Measurements from ENCODE around the gene DAPP1. TPM values are rescaled to one million over a fixed set of nuclear protein-coding genes. Genes with fewer than 3 reads are reported as not detected.

The DAPP1 gene
- total RNA-seq, 2 experiments from 2014 or later = 55.7 to 71.9 TPM

DNA sequence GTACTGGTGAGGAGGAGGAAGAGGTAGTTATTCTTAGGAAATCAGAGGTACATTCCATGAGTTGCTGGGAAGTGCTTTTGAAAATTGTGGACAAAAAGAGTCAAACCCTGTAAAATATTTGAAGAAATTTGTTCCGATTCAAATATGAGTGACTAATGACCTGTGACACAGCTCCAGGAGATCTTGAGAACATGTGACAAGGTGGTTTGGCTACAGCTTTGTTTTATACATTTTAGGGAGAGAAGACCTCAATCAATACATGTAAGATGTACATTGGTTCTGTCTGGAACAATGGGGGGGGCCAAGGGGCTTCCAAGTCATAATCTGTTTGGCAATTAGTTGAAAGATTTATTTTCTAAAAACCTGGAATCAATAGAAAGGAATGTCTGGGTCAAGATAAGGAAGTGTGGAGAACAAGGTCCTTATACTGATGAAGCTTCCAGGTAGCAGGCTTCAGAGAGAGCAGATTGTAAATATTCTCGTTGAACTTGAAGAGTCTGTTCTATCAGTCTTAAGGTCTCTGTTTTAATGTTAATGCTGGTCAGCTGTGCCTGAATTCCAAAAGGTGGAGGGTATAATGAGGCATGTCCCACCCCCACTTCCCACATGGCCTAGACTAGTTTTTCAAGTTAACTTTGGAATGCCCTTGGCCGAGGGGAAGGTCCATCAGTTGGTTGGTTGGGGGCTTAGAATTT is 15.5 kb upstream of the DAPP1 start:
- Histone ChIP-seq H3K4me2 (ENCODE audit: low read length) (no peak overlapping the region), H3K9me2 (ENCODE audit: insufficient read depth, low read length) (no peaks in the 10 kb centered on the region), H3K36me3 (ENCODE audit: insufficient read depth, low read length) (no peaks in the 10 kb centered on the region), H3K27ac (ENCODE audit: low read depth, low read length, poor library complexity, severe bottlenecking) (no peak overlapping the region), H3K4me1 (ENCODE audit: insufficient read depth, low read length, poor library complexity, severe bottlenecking) (peaks cover 20% of the 10 kb centered on the region), H3K4me3 (ENCODE audit: low read depth, low read length, poor library complexity, severe bottlenecking) (no peak overlapping the region), H4K20me1 (ENCODE audit: insufficient read depth, low read length) (no peaks in the 10 kb centered on the region), H2AFZ (ENCODE audit: low read length) (no peak overlapping the region), H3K79me2 (ENCODE audit: insufficient read depth, low read depth, low read length) (no peaks in the 10 kb centered on the region), H3K9me3 (ENCODE audit: low read length) (no peaks in the 10 kb centered on the region)
- intact Hi-C loops (cut with micrococcal nuclease; ENCODE audit: unreplicated experiment) = loop anchor here (10.0 kb wide), 2 partner anchors 166 to 336 kb away; no protein-coding TSS in a partner anchor
- DNase-seq (ENCODE audit: low spot score) = no peak
- ChIA-PET CTCF (ENCODE audit: unreplicated experiment) (no interaction called here), POLR2A (interaction anchor here (0.8 kb wide), 1 partner anchor 92 kb away, joined by 4 read pairs; no protein-coding TSS in a partner anchor)
- no TSS peak for BruUV-seq (replicated peaks)
- TF ChIP-seq, protein P1, sequence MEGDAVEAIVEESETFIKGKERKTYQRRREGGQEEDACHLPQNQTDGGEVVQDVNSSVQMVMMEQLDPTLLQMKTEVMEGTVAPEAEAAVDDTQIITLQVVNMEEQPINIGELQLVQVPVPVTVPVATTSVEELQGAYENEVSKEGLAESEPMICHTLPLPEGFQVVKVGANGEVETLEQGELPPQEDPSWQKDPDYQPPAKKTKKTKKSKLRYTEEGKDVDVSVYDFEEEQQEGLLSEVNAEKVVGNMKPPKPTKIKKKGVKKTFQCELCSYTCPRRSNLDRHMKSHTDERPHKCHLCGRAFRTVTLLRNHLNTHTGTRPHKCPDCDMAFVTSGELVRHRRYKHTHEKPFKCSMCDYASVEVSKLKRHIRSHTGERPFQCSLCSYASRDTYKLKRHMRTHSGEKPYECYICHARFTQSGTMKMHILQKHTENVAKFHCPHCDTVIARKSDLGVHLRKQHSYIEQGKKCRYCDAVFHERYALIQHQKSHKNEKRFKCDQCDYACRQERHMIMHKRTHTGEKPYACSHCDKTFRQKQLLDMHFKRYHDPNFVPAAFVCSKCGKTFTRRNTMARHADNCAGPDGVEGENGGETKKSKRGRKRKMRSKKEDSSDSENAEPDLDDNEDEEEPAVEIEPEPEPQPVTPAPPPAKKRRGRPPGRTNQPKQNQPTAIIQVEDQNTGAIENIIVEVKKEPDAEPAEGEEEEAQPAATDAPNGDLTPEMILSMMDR (conservative IDR thresholded peaks at IDR 0.05; ENCODE audit: low read length) = no peak
- TF ChIP-seq EZH2phosphoT487 (IDR thresholded peaks at IDR 0.05; ENCODE audit: borderline replicate concordance, low read depth, low read length) = no peak

DNA sequence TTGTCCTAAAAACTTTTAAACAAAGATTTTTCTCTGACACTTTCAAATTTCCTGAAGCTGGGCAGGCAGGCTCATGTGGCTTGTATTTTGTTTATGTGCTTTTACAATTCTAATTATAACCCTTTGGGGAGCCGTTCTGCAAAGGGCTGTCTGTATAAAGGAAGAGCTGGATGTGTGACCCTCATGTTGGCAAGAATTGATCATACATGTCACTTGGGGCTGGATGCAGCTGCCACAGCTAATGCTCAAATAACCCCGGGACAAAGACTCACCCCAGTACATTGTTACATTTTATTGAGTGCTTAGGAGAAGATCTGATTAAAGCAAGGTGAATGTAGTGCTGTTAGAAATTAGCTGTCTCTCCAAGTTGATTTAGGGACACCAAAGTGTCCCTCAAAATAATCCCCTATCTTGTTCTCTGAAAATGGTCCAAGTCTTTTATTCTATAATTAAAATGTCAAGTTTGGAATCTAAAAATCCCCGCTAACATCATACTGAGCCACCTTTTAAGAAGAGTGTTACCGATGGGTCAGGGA is 13.0 kb upstream of the DAPP1 start:
- Histone ChIP-seq H3K27ac (ENCODE audit: low read depth, low read length, poor library complexity, severe bottlenecking) (no peak overlapping the region), H3K36me3 (ENCODE audit: insufficient read depth, low read length) (no peaks in the 10 kb centered on the region), H3K9me3 (ENCODE audit: low read length) (no peaks in the 10 kb centered on the region), H3K4me1 (ENCODE audit: insufficient read depth, low read length, poor library complexity, severe bottlenecking) (peaks cover 27% of the 10 kb centered on the region), H4K20me1 (ENCODE audit: insufficient read depth, low read length) (no peaks in the 10 kb centered on the region), H3K79me2 (ENCODE audit: insufficient read depth, low read depth, low read length) (no peaks in the 10 kb centered on the region), H3K9me2 (ENCODE audit: insufficient read depth, low read length) (no peaks in the 10 kb centered on the region), H3K4me3 (ENCODE audit: low read depth, low read length, poor library complexity, severe bottlenecking) (no peak overlapping the region), H3K4me2 (ENCODE audit: low read length) (no peak overlapping the region), H2AFZ (ENCODE audit: low read length) (peak overlapping the region; percentile 18; the same call in 1 of the 2 replicates)
- TF ChIP-seq, protein P1 (conservative IDR thresholded peaks at IDR 0.05; ENCODE audit: low read length) = no peak
- TF ChIP-seq EZH2phosphoT487 (IDR thresholded peaks at IDR 0.05; ENCODE audit: borderline replicate concordance, low read depth, low read length) = no peak
- no peak for DNase-seq (ENCODE audit: low spot score)
- intact Hi-C loops (cut with micrococcal nuclease; ENCODE audit: unreplicated experiment) = loop anchor here (10.0 kb wide), 2 partner anchors 169 to 339 kb away; no protein-coding TSS in a partner anchor
- ChIA-PET CTCF (ENCODE audit: unreplicated experiment) (no interaction called here), POLR2A (interaction anchor here (0.5 to 1.6 kb wide), 13 partner anchors 9 to 293 kb away, joined by 3 to 6 read pairs (median 4); partner anchors contain the start of genes DAPP1 and TRMT10A)
- BruUV-seq (replicated peaks) = no TSS peak

DNA sequence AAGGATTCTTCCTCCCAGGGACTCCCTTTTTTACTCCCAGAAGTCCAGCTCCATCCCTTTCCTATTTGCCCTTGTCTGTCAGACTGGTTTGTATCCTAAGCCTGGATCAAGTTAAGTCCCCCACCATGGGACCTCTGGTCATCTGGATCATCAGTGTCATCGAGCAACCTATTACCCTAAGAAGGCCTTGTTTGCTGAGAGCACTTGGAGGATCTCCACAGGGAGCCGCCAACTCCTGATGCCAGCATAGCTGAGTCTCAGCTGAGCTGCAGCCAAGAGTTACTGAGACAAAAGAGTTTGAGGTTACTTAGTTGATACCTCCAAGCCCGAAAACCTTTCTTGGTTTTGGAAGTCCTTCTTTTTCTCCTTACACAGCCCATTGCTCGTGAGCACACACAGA is 10.1 kb upstream of the DAPP1 start:
- no TSS peak for BruUV-seq (replicated peaks)
- H3K27ac ChIP-seq (ENCODE audit: low read depth, low read length, poor library complexity, severe bottlenecking) = no peak overlapping the region
- H3K36me3 ChIP-seq (ENCODE audit: insufficient read depth, low read length) = no peaks in the 10 kb centered on the region
- H3K4me2 ChIP-seq (ENCODE audit: low read length) = no peak overlapping the region
- intact Hi-C loops (cut with micrococcal nuclease; ENCODE audit: unreplicated experiment) = loop anchor here (5.0 to 10.0 kb wide), 3 partner anchors 172 to 719 kb away; partner anchors contain the start of gene ADH5
- POLR2A ChIA-PET = interaction anchor here (0.6 to 3.5 kb wide), 3 partner anchors 10 to 243 kb away, joined by 3 to 17 read pairs (median 12); partner anchors contain the start of genes DAPP1 and TRMT10A
- H3K79me2 ChIP-seq (ENCODE audit: insufficient read depth, low read depth, low read length) = no peaks in the 10 kb centered on the region
- no peaks in the 10 kb centered on the region for H3K9me2 ChIP-seq (ENCODE audit: insufficient read depth, low read length)
- H4K20me1 ChIP-seq (ENCODE audit: insufficient read depth, low read length) = no peaks in the 10 kb centered on the region
- H3K4me3 ChIP-seq (ENCODE audit: low read depth, low read length, poor library complexity, severe bottlenecking) = no peak overlapping the region
- CTCF ChIA-PET (ENCODE audit: unreplicated experiment) = no interaction called here
- TF ChIP-seq, protein P1 (conservative IDR thresholded peaks at IDR 0.05; ENCODE audit: low read length) = no peak
- no peak for TF ChIP-seq EZH2phosphoT487 (IDR thresholded peaks at IDR 0.05; ENCODE audit: borderline replicate concordance, low read depth, low read length)
- H3K9me3 ChIP-seq (ENCODE audit: low read length) = no peaks in the 10 kb centered on the region
- peaks cover 56% of the 10 kb centered on the region for H3K4me1 ChIP-seq (ENCODE audit: insufficient read depth, low read length, poor library complexity, severe bottlenecking)
- no peak for DNase-seq (ENCODE audit: low spot score)
- no peak overlapping the region for H2AFZ ChIP-seq (ENCODE audit: low read length)
